Natural killer cell (primary cell): ENCODE results near the gene HAPLN2. TPM values are rescaled to one million over a fixed set of nuclear protein-coding genes. Genes with fewer than 3 reads are reported as not detected.

Experiments
- ATAC-seq, 3 donors: fragments of 150-1000 bp in 2 of 3; fragments of 200-7000 bp in 1 of 3; cut with Tn5 transposase; 1 replicate in 1 of 3; 2 replicates in 2 of 3; pipeline ENCODE4 v1.10.0; 2021; ENCODE audit warnings: mild to moderate bottlenecking in 2 of 3, moderate library complexity in 2 of 3
- DNase-seq, 2 donors: peaks; one replicate each; pipeline versions ENCODE4 v3.0.0 to v3.0.0-alpha.2; 2013 to 2021; ENCODE audit warnings: mixed read lengths in 1 of 2
- H3K27ac ChIP-seq: one replicate; pipeline ENCODE4 v1.5.1; 2013; ENCODE audit warnings: mild to moderate bottlenecking, low read length
- H3K27me3 ChIP-seq: one replicate; pipeline ENCODE4 v1.6.1; 2013; ENCODE audit warnings: low read length; ENCODE audit not compliant: control insufficient read depth, insufficient read depth
- H3K36me3 ChIP-seq: one replicate; pipeline ENCODE4 v1.6.1; 2013; ENCODE audit warnings: low read length; ENCODE audit not compliant: control insufficient read depth, insufficient read depth
- H3K4me1 ChIP-seq: one replicate; pipeline ENCODE4 v1.6.1; 2013; ENCODE audit warnings: low read length; ENCODE audit not compliant: control insufficient read depth, insufficient read depth
- H3K4me3 ChIP-seq: one replicate; pipeline ENCODE4 v1.5.1; 2013; ENCODE audit warnings: low read length
- H3K9me3 ChIP-seq: one replicate; pipeline ENCODE4 v1.6.1; 2013; ENCODE audit warnings: low read length; ENCODE audit not compliant: control insufficient read depth, insufficient read depth
- H3K27ac Mint-ChIP-seq, 2 donors: one replicate each; pipeline ENCODE4 v1.8.0; 2022; ENCODE audit warnings: mild to moderate bottlenecking in 2 of 2, mixed read lengths in 2 of 2, moderate library complexity in 1 of 2
- H3K27me3 Mint-ChIP-seq, 2 donors: one replicate each; pipeline ENCODE4 v1.8.0; 2022; ENCODE audit warnings: low read depth in 2 of 2, mixed read lengths in 2 of 2
- H3K36me3 Mint-ChIP-seq: one replicate; pipeline ENCODE4 v1.8.0; 2022; ENCODE audit warnings: mixed read lengths
- H3K4me1 Mint-ChIP-seq, 2 donors: one replicate each; pipeline ENCODE4 v1.8.0; 2022; ENCODE audit warnings: mixed read lengths in 2 of 2
- H3K4me3 Mint-ChIP-seq: one replicate; pipeline ENCODE4 v1.8.0; 2022; ENCODE audit warnings: mild to moderate bottlenecking, moderate library complexity, mixed read lengths
- H3K9me3 Mint-ChIP-seq, 2 donors: one replicate each; pipeline ENCODE4 v1.8.0; 2022; ENCODE audit warnings: mixed read lengths in 2 of 2
- WGBS: methylation state at CpG from one replicate; pipeline ENCODE4 v1.1.7; 2013; ENCODE audit warnings: missing lambda C conversion rate; ENCODE audit not compliant: insufficient coverage; 5-methylcytosine and 5-hydroxymethylcytosine counted together
- intact Hi-C: fragments of 100-400 bp; cut with micrococcal nuclease; formaldehyde crosslinking; loops from one replicate; pipeline ENCODE4 v1.14.2; 2022
- total RNA-seq, 4 donors: library from RNA; stranded (reverse); fragments of 120-200 nt in 1 of 4; gene quantifications; one replicate each; pipeline versions ENCODE4 v1.2.3 to v1.2.4, GENCODE V29; 2013 to 2022
- TF ChIP-seq, protein P1 (sequence below): fragments of 200-600 bp; IDR thresholded peaks from one replicate; pipeline ENCODE4 v1.8.0; 2022; ENCODE audit warnings: antibody characterized with exemption

Gene HAPLN2
- total RNA-seq, 3 donors from 2014 or later (not counting 1 experiment from before 2014, with no cell fraction given), result not detected

DNA sequence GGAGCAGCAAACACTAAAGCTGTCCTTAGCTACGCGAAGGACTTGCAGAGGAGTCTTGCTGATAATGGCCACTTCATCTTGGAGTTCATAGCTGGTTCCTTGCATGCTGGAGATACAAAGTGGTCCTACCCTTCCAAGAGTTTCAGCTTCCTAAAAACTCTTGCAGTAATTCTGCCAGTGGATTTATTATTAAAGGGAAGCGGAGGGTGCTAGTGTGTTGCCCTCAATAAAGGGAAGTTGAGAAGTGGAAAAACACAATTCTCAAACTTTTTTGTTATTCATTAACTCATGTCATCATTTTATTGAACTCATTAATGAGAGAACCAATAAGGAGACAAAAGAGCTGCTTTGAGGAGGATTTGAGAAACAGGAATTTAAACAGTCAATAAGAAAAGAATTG, 6.5 kb upstream of the HAPLN2 start:
- Histone ChIP-seq H3K36me3 (no peaks in the 10 kb centered on the region), H3K4me3 (no peak overlapping the region), H3K4me1 (peaks cover 6% of the 10 kb centered on the region), H3K27me3 (no peaks in the 10 kb centered on the region), H3K9me3 (no peaks in the 10 kb centered on the region), H3K27ac (no peak overlapping the region)
- ATAC-seq, result no peak
- Mint-ChIP-seq H3K27ac (no peak overlapping the region), H3K27me3 (peaks cover 16 to 20% of the 10 kb centered on the region in 2 donors), H3K4me1 (peaks cover 8 to 9% of the 10 kb centered on the region in 2 donors), H3K9me3 (no peaks in the 10 kb centered on the region), H3K4me3 (no peak overlapping the region), H3K36me3 (no peaks in the 10 kb centered on the region)
- intact Hi-C loops, result no loop called here
- TF ChIP-seq, protein P1, sequence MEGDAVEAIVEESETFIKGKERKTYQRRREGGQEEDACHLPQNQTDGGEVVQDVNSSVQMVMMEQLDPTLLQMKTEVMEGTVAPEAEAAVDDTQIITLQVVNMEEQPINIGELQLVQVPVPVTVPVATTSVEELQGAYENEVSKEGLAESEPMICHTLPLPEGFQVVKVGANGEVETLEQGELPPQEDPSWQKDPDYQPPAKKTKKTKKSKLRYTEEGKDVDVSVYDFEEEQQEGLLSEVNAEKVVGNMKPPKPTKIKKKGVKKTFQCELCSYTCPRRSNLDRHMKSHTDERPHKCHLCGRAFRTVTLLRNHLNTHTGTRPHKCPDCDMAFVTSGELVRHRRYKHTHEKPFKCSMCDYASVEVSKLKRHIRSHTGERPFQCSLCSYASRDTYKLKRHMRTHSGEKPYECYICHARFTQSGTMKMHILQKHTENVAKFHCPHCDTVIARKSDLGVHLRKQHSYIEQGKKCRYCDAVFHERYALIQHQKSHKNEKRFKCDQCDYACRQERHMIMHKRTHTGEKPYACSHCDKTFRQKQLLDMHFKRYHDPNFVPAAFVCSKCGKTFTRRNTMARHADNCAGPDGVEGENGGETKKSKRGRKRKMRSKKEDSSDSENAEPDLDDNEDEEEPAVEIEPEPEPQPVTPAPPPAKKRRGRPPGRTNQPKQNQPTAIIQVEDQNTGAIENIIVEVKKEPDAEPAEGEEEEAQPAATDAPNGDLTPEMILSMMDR, result no peak
- WGBS, result 57% methylated on average over 3 of the region's 3 CpGs
- no peak for DNase-seq

DNA sequence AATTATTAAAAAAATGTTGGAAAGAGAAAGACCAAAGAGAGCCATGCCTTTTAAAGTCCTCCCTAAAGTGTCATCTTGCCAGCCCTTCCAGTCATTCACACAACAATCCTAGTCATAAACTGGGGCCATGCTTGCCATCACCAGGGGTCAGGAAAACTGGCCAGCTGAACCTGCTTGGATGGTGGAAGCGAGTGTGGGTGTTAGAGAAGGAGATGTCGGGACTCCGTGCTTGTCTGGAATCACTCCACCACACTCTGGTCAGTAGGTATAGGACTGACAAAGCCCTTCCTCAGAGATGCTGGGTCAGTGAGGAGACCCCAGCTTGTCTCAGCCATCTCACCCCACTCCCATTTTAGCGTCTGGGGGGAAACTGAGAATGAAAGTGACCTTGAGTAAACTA, 3.3 kb upstream of the HAPLN2 start:
- Mint-ChIP-seq H3K4me3 (no peak overlapping the region), H3K36me3 (no peaks in the 10 kb centered on the region), H3K9me3 (no peaks in the 10 kb centered on the region), H3K4me1 (no peaks in the 10 kb centered on the region), H3K27me3 (peaks cover 37 to 41% of the 10 kb centered on the region in 2 donors), H3K27ac (no peak overlapping the region)
- DNase-seq (no peak), ATAC-seq (no peak)
- TF ChIP-seq, protein P1, result no peak
- Histone ChIP-seq H3K36me3 (no peaks in the 10 kb centered on the region), H3K9me3 (no peaks in the 10 kb centered on the region), H3K4me1 (no peaks in the 10 kb centered on the region), H3K27me3 (peaks cover 2% of the 10 kb centered on the region), H3K4me3 (no peak overlapping the region), H3K27ac (no peak overlapping the region)
- WGBS, result 54% methylated on average over 3 of the region's 4 CpGs
- intact Hi-C loops, result no loop called here

DNA sequence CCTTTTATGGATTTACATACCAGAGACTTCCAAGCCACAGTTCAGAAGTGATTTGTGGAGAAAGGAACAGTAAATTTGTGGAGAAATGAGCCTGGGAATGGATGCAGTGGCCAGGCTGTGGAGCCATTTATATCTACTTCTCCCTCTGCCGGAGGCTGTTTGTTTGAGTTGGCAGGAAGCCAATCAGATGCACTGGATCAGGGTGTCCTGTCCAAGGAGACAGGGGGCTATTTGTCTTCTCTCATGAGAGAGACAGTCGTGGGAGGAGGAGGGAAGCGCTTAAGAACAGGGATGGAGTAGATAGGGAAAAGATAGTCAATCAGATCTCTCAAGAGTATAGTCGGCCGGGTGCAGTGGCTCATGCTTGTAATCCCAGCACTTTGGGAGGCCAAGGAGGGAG, 2.8 kb upstream of the HAPLN2 start:
- no peaks in the 10 kb centered on the region for H3K9me3 Mint-ChIP-seq
- peaks cover 41 to 44% of the 10 kb centered on the region in 2 donors for H3K27me3 Mint-ChIP-seq
- H3K27ac Mint-ChIP-seq, result no peak overlapping the region
- no peaks in the 10 kb centered on the region for H3K36me3 ChIP-seq
- no peak for ATAC-seq
- WGBS, result 29% methylated on average over 5 of the region's 5 CpGs
- H3K4me1 ChIP-seq, result no peaks in the 10 kb centered on the region
- no peak overlapping the region for H3K4me3 ChIP-seq
- DNase-seq, result no peak
- no peaks in the 10 kb centered on the region for H3K9me3 ChIP-seq
- no peak overlapping the region for H3K4me3 Mint-ChIP-seq
- no peaks in the 10 kb centered on the region for H3K36me3 Mint-ChIP-seq
- intact Hi-C loops, result no loop called here
- no peak overlapping the region for H3K27ac ChIP-seq
- TF ChIP-seq, protein P1, result no peak
- H3K4me1 Mint-ChIP-seq, result no peaks in the 10 kb centered on the region
- peaks cover 2% of the 10 kb centered on the region for H3K27me3 ChIP-seq

DNA sequence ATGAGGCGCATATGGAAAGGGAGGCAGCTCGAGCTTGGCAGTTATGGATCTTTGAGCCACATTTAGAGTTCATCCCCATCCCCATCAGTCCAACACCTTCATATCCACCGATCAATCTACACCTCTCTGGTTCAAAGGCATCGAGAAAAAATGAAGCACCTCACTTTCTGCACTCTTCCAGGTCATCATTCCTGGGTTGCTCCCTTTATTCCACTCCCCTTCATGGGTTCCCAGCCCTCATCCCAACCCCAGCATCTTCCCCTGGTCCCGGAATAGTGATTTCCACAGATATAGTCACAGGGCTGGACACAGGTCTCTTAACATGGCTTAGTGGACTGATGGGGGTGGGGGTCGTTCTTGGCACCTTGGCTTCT, 354 bp downstream of the HAPLN2 start:
- Histone ChIP-seq H3K9me3 (no peaks in the 10 kb centered on the region), H3K36me3 (no peaks in the 10 kb centered on the region), H3K27ac (no peak overlapping the region), H3K27me3 (peaks cover 17% of the 10 kb centered on the region), H3K4me3 (no peak overlapping the region), H3K4me1 (peaks cover 9% of the 10 kb centered on the region)
- no peak for ATAC-seq
- TF ChIP-seq, protein P1, result no peak
- Mint-ChIP-seq H3K27ac (no peak overlapping the region), H3K27me3 (peaks cover 55 to 62% of the 10 kb centered on the region in 2 donors), H3K9me3 (no peaks in the 10 kb centered on the region), H3K4me1 (no peaks in the 10 kb centered on the region), H3K4me3 (no peak overlapping the region), H3K36me3 (no peaks in the 10 kb centered on the region)
- WGBS, result 27% methylated on average over 6 of the region's 6 CpGs
- DNase-seq, result no peak
- intact Hi-C loops, result no loop called here
